Keratinocyte (primary cell): Measurements from ENCODE around the gene UBR2. TPM values are rescaled to one million over a fixed set of nuclear protein-coding genes. Genes with fewer than 3 reads are reported as not detected.

Experiments used
- DNase-seq: peaks from one replicate; pipeline ENCODE4 v3.0.0-alpha.2; 2011; ENCODE audit warnings: low read depth, missing footprints, low spot score
- FAIRE-seq: peaks from 2 replicates; lab custom pipeline; 2011; peaks lifted over from hg19 to GRCh38; lab: Jason Lieb, UNC
- H2AFZ ChIP-seq: 2 replicates; pipeline ENCODE4 v1.6.0; 2012; ENCODE audit warnings: low read length, control low read depth, inconsistent platforms; ENCODE audit not compliant: control insufficient read depth
- H3K27ac ChIP-seq: 2 replicates; pipeline ENCODE4 v1.5.1; 2011; ENCODE audit warnings: low read length; ENCODE audit not compliant: control insufficient read depth, insufficient read depth
- H3K27me3 ChIP-seq: 3 replicates; pipeline ENCODE4 v1.6.0; 2011; ENCODE audit warnings: low read length; ENCODE audit not compliant: control insufficient read depth, insufficient read depth; ENCODE audit errors: extremely low read depth
- H3K36me3 ChIP-seq, 2 experiments: 2 replicates in 1 of 2; 3 replicates in 1 of 2; pipeline ENCODE4 v1.5.1; 2011; ENCODE audit warnings: low read length in 2 of 2, mild to moderate bottlenecking in 1 of 2; ENCODE audit not compliant: control insufficient read depth in 2 of 2, insufficient read depth in 2 of 2; ENCODE audit errors: extremely low read depth in 1 of 2
- H3K4me1 ChIP-seq: 3 replicates; pipeline ENCODE4 v1.5.1; 2011; ENCODE audit warnings: low read length; ENCODE audit not compliant: control insufficient read depth, insufficient read depth; ENCODE audit errors: extremely low read depth
- H3K4me2 ChIP-seq: 3 replicates; pipeline ENCODE4 v1.6.0; 2011; ENCODE audit warnings: low read depth, low read length; ENCODE audit not compliant: control insufficient read depth, insufficient read depth; ENCODE audit errors: extremely low read depth
- H3K4me3 ChIP-seq, 3 experiments: fragments of 200-600 bp in 1 of 3; sonication (generic) in 1 of 3; 2 replicates in 2 of 3; 3 replicates in 1 of 3; pipeline ENCODE4 v1.5.1; 2011 to 2016; ENCODE audit warnings: low read length in 3 of 3, mild to moderate bottlenecking in 3 of 3, control low read depth in 2 of 3, inconsistent platforms in 1 of 3, low read depth in 1 of 3, mixed read lengths in 1 of 3, mixed run types in 1 of 3, moderate library complexity in 1 of 3; ENCODE audit not compliant: control insufficient read depth in 2 of 3, insufficient read depth in 2 of 3; ENCODE audit errors: extremely low read depth in 1 of 3
- H3K79me2 ChIP-seq: 2 replicates; pipeline ENCODE4 v1.6.0; 2012; ENCODE audit warnings: low read length; ENCODE audit not compliant: control insufficient read depth, insufficient read depth
- H3K9ac ChIP-seq: 3 replicates; pipeline ENCODE4 v1.6.0; 2011; ENCODE audit warnings: low read length; ENCODE audit not compliant: control insufficient read depth, insufficient read depth; ENCODE audit errors: extremely low read depth
- H3K9me1 ChIP-seq: 3 replicates; pipeline ENCODE4 v1.6.0; 2011; ENCODE audit warnings: low read length; ENCODE audit not compliant: control insufficient read depth, insufficient read depth; ENCODE audit errors: extremely low read depth
- H3K9me3 ChIP-seq: 2 replicates; pipeline ENCODE4 v1.5.1; 2012; ENCODE audit warnings: low read depth, low read length; ENCODE audit not compliant: control insufficient read depth
- H4K20me1 ChIP-seq: 3 replicates; pipeline ENCODE4 v1.6.0; 2011; ENCODE audit warnings: low read length; ENCODE audit not compliant: control insufficient read depth, insufficient read depth; ENCODE audit errors: extremely low read depth
- EZH2 ChIP-seq: IDR thresholded peaks from one replicate; pipeline ENCODE4 v1.6.1; 2012; ENCODE audit warnings: inconsistent platforms, mild to moderate bottlenecking, low read length, moderate library complexity
- dilution Hi-C: fragments of 300-500 bp; cut with MboI; formaldehyde crosslinking; loops from one replicate; pipeline ENCODE4 v1.7.0; 2020; ENCODE audit warnings: low sequenced_read_pairs; ENCODE audit not compliant: extremely low pct_ligation_motif_present
- polyA plus RNA-seq, 5 experiments: library from polyadenylated mRNA; depleted of rRNA in 3 of 5; stranded (reverse) in 3 of 5; stranded (forward) in 1 of 5; unstranded in 1 of 5; fragments of >200 nt; gene quantifications; 1 replicate in 1 of 5; 2 replicates in 3 of 5; 3 replicates in 1 of 5; pipeline versions ENCODE4 v1.2.1 to v1.2.3, GENCODE V29; 2011 to 2012; ENCODE audit warnings: missing spikeins in 2 of 5, low read depth in 1 of 5, low replicate concordance in 1 of 5
- TF ChIP-seq, protein P1 (sequence below), 3 experiments: IDR thresholded peaks in 1 of 3; conservative IDR thresholded peaks in 1 of 3; optimal IDR thresholded peaks in 1 of 3; 2 replicates in 2 of 3; 3 replicates in 1 of 3; pipeline versions ENCODE3 to v1.5.1; 2011; ENCODE audit warnings: low read length in 3 of 3, mild to moderate bottlenecking in 3 of 3, moderate library complexity in 2 of 3, control low read depth in 1 of 3, inconsistent platforms in 1 of 3; ENCODE audit not compliant: insufficient read depth in 2 of 3; ENCODE audit errors: extremely low read depth in 1 of 3

UBR2 gene
- polyA plus RNA-seq, 1 donor (not counting 4 experiments of a cell fraction or from before 2014, with no cell fraction given) = 21.6 TPM

DNA sequence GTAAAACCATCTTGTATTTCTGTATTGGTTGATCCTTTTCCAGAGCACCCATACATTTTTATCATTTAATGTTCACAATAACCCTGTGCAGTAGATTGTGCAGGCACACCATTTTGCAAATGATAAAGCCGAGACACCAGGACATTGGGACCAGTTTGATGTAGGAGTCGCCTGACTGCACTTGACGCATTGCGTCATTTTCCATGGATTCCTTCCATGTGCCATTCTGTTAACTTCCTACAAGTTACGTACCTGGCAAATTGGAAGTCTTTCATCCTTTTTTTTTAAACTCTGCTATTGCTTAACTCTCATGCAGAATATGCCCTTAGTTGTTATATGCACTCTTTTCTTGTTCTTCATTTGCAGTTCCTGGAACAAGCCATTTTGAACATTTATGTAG is 115.5 kb downstream of the UBR2 start:
- Histone ChIP-seq H3K36me3 (peaks cover 19 to 36% of the 10 kb centered on the region in 2 experiments), H3K27ac (no peak overlapping the region), H4K20me1 (no peaks in the 10 kb centered on the region), H3K79me2 (no peaks in the 10 kb centered on the region), H3K4me3 (no peak overlapping the region), H3K9ac (no peak overlapping the region), H3K9me3 (no peaks in the 10 kb centered on the region), H3K27me3 (no peaks in the 10 kb centered on the region), H3K9me1 (no peaks in the 10 kb centered on the region), H3K4me1 (no peaks in the 10 kb centered on the region), H3K4me2 (no peak overlapping the region), H2AFZ (no peak overlapping the region)
- no peak for DNase-seq
- no peak for TF ChIP-seq EZH2
- TF ChIP-seq, protein P1, sequence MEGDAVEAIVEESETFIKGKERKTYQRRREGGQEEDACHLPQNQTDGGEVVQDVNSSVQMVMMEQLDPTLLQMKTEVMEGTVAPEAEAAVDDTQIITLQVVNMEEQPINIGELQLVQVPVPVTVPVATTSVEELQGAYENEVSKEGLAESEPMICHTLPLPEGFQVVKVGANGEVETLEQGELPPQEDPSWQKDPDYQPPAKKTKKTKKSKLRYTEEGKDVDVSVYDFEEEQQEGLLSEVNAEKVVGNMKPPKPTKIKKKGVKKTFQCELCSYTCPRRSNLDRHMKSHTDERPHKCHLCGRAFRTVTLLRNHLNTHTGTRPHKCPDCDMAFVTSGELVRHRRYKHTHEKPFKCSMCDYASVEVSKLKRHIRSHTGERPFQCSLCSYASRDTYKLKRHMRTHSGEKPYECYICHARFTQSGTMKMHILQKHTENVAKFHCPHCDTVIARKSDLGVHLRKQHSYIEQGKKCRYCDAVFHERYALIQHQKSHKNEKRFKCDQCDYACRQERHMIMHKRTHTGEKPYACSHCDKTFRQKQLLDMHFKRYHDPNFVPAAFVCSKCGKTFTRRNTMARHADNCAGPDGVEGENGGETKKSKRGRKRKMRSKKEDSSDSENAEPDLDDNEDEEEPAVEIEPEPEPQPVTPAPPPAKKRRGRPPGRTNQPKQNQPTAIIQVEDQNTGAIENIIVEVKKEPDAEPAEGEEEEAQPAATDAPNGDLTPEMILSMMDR (optimal IDR thresholded peaks at IDR 0.05 in 1 of 3, IDR thresholded peaks at IDR 0.05 in 1 of 3, conservative IDR thresholded peaks at IDR 0.05 in 1 of 3; ENCODE audit: extremely low read depth in 1 of 3, insufficient read depth in 2 of 3, low read length in 3 of 3) = no peak
- dilution Hi-C loops = no loop called here
- FAIRE-seq = no peak

DNA sequence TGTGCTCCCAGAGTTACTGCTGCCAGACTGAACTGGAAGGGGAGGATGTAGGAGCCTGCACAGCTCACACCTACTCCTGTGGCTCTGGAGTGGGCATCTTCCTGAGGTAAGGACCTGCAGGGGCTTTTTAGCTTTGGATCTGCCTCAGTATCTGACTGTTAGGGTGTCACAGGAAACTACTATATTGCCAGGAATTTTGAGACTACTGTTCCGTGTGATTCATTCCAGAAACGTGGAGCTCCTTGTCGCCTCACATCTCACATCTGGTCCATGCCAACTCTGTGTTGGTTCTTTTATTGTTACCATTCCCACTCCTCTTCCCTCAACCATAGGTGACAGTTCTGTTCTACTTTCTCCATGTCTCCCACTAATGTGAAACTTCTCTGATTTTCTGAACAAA is 124.5 kb downstream of the UBR2 start:
- no peaks in the 10 kb centered on the region for H3K9me3 ChIP-seq
- dilution Hi-C loops = no loop called here
- H3K36me3 ChIP-seq = peaks cover 21 to 37% of the 10 kb centered on the region in 2 experiments
- no peak for TF ChIP-seq EZH2
- TF ChIP-seq, protein P1 (optimal IDR thresholded peaks at IDR 0.05 in 1 of 3, IDR thresholded peaks at IDR 0.05 in 1 of 3, conservative IDR thresholded peaks at IDR 0.05 in 1 of 3; ENCODE audit: extremely low read depth in 1 of 3, insufficient read depth in 2 of 3, low read length in 3 of 3) = no peak
- no peaks in the 10 kb centered on the region for H3K9me1 ChIP-seq
- no peak overlapping the region for H3K4me2 ChIP-seq
- no peaks in the 10 kb centered on the region for H4K20me1 ChIP-seq
- DNase-seq (no peak), FAIRE-seq (no peak)
- H3K79me2 ChIP-seq = no peaks in the 10 kb centered on the region
- H3K27me3 ChIP-seq = no peaks in the 10 kb centered on the region
- H3K4me1 ChIP-seq = peaks cover 19% of the 10 kb centered on the region
- H2AFZ ChIP-seq = no peak overlapping the region
- no peak overlapping the region for H3K27ac ChIP-seq
- H3K9ac ChIP-seq = no peak overlapping the region
- no peak overlapping the region for H3K4me3 ChIP-seq
